Astrocyte of the cerebellum (primary cell): Measurements from ENCODE around the gene CEBPG.

ENCODE experiments used
- DNase-seq: peaks from one replicate; pipeline ENCODE4 v3.0.0-alpha.2; 2011; ENCODE audit warnings: low read depth
- H3K4me3 ChIP-seq: 2 replicates; pipeline ENCODE4 v1.5.1; 2011; ENCODE audit warnings: mild to moderate bottlenecking, low read depth, low read length, moderate library complexity
- in situ Hi-C: cut with HindIII; loops from 2 replicates; pipeline ENCODE4 v1.10.0; 2017; ENCODE audit warnings: low sequenced_read_pairs
- TF ChIP-seq, protein P1 (sequence below): IDR thresholded peaks from 2 replicates; pipeline ENCODE4 v1.5.1; 2012; ENCODE audit warnings: low read length, low read depth, moderate library complexity, mild to moderate bottlenecking; ENCODE audit errors: missing control alignments

Gene CEBPG

DNA sequence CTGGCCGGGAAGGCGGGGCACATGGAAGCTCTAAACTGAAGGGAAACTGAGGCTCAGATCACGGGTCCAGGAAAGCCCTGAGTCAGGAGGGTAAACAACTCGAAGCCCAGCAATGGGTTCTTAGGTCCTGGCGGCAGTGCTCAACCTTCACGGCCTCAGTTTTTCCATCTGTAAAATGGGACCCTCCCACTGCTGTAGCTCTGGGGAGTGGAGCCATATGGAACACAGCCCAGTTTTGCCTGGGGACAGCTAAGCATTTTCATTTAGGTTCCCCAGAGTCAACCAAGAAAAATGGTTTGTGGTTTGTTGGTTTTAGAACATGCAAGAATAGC lies 30.4 kb downstream of the CEBPG start:
- TF ChIP-seq, protein P1, sequence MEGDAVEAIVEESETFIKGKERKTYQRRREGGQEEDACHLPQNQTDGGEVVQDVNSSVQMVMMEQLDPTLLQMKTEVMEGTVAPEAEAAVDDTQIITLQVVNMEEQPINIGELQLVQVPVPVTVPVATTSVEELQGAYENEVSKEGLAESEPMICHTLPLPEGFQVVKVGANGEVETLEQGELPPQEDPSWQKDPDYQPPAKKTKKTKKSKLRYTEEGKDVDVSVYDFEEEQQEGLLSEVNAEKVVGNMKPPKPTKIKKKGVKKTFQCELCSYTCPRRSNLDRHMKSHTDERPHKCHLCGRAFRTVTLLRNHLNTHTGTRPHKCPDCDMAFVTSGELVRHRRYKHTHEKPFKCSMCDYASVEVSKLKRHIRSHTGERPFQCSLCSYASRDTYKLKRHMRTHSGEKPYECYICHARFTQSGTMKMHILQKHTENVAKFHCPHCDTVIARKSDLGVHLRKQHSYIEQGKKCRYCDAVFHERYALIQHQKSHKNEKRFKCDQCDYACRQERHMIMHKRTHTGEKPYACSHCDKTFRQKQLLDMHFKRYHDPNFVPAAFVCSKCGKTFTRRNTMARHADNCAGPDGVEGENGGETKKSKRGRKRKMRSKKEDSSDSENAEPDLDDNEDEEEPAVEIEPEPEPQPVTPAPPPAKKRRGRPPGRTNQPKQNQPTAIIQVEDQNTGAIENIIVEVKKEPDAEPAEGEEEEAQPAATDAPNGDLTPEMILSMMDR, result no peak
- in situ Hi-C loops, result no loop called here
- no peak overlapping the region for H3K4me3 ChIP-seq
- DNase-seq, result no peak

DNA sequence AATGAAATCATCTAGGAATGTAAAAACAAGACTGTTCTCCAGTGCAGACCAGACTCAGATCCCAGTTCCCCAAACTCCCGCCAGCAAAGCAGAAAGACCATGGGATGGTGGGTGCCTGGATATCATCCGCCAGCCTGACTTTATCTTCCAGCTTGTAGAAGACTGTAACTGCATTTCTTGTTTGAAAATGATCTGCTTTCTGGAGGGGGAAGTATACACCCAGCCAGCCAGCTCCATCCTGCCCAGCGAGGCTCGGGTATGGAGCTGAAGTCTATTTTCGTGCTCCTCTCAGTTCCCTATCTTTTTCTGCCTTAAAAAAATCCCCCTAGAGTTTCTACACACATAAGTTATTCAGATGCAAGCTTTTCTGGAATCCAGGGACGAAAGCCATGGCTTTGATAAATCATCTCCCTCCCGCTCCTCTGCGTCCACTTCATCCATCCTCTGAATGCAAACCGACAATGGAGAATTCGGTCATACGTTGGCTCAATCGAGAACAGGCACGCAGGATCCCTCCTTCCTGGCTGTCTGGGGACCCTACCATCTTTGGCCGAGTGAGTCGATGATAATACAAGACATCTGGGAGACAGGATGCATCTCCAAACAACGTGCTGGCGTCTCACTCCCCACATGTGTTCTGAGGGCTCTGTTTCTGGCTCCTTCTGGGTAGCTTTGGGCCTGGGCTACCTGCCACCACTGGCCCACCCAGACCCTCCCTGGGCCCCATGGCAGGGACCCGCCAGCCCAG lies 31.2 kb downstream of the CEBPG start:
- in situ Hi-C loops, result no loop called here
- H3K4me3 ChIP-seq, result no peak overlapping the region
- no peak for DNase-seq
- TF ChIP-seq, protein P1, result no peak

DNA sequence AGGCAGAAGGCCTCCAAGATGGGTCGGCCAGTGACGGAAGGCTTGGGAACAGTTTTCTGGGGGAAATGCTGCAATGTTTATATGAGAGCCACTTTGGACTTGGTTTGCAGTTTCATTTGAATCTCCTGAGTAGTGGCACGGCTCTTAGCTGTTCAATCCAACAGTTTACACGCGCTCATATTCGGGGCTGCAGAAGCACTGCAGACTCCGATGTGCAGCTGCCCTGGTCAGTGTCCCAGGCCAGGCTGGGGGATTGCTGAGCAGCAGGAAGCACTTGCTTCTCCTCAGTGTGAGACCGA lies 31.7 kb downstream of the CEBPG start:
- no peak overlapping the region for H3K4me3 ChIP-seq
- DNase-seq, result no peak
- in situ Hi-C loops, result no loop called here
- TF ChIP-seq, protein P1, result no peak

DNA sequence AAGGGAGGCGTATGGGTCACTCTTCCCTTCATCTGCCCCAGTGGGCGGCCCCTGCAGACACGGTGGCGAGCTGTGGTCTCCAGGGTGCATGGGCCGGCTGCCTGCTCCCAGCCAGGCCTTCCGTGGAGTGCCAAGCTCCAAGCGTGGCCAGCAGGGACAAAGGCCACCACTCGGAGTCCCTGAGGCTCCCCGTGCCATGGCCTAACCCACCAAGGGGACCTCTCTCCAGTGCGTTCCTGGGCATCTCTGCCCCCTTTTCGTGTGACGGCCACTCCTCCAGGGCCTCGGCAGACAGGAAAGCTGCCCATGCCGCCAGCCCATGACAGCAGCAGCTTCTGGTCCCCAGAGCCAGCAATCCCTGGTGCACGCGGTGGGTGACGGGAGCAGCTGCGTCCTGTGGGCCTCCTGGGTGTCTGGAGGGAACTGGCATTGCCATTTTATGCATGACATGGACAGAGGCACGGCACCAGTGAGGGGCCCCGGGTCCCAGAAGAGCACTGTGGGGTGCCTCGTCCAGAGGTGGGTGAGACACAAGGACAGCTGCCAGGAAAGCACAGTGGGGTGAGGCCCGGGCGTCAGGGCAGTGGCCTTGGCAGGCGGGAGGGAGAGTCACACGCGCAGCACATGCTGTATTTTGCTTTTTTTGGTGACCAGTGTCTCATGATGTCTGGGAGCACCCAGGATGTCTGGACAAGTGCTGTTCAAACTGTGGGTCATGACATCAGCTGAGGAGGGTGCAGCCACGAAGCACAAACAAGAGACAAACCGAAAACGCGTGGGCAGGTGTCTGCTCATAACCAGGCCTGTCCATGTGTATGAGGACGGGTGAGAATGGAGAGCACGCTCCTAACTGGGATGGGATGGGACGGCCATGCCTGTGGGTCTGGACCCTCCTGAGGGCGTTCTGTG lies 32.3 kb downstream of the CEBPG start:
- no peak for DNase-seq
- in situ Hi-C loops, result no loop called here
- no peak overlapping the region for H3K4me3 ChIP-seq
- TF ChIP-seq, protein P1, result no peak

DNA sequence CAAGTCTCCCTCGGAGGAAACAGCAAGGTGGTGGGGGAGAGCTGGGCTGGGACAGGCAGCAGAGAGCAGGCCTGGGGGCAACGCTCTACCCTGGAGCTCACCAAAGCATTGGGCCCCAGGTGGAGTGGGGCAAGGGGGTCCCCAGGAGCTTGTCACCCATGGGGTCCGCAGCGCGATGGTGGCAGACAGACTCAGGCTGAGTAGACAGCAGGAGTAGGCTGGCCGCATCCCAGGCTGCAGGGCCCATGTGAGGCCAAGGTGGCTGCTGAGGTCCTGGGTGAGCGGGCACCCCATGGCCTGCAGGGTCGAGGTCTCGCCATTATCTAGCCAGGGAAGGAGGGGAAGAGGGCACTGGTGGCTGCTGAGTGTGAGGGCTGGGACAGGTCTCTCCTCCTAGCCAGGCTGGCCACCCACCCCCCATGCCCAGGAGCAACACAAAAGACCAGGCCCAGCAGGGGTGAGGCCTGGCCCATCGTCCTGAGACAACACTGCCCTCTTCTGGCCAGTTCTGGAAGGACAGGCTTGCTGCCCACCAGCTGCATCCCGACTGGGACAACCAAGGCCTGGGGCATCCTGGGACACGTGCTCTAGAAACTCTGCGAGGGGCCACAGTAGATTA lies 33.1 kb downstream of the CEBPG start:
- TF ChIP-seq, protein P1, result peak; percentile 85
- H3K4me3 ChIP-seq, result no peak overlapping the region
- DNase-seq, result peak; percentile 18
- in situ Hi-C loops, result no loop called here

DNA sequence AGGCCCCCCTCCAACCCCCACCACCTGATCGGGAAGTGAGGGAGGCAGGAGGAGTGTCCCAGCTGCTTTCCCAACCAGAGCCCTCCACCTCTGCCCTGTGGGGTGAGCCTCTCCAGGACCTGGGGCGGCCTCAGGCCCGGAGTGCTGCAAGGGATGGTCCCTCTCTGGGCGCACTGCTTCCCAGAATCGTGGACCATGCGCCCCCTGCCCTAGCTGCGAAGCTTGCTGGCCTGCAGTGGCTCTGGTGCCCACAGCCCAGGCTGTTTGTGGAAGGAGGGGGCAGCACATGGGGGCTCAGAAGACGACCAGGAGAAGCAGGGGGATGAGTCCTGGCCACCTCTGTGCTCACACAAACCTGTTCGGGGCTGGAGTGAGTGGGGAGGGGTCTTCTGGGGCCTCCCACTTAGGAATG lies 33.6 kb downstream of the CEBPG start:
- in situ Hi-C loops, result no loop called here
- no peak for DNase-seq
- no peak overlapping the region for H3K4me3 ChIP-seq
- TF ChIP-seq, protein P1, result no peak
